Testis (tissue), 3 donors: ENCODE data around the gene POLD2. TPM values are rescaled to one million over a fixed set of nuclear protein-coding genes. Genes with fewer than 3 reads are reported as not detected.

Source experiments
- DNase-seq: peaks from one replicate; pipeline ENCODE4 v3.0.0-alpha.2; 2019
- H3K27ac ChIP-seq, 2 donors: fragments of 200-600 bp; sonication (generic); one replicate each; pipeline ENCODE4 v1.5.1; 2019
- H3K27me3 ChIP-seq: fragments of 200-600 bp; sonication (generic); one replicate; pipeline ENCODE4 v1.5.1; 2019
- H3K36me3 ChIP-seq: fragments of 200-600 bp; sonication (generic); one replicate; pipeline ENCODE4 v1.5.1; 2017; ENCODE audit warnings: low read depth; ENCODE audit errors: missing control alignments
- H3K4me1 ChIP-seq: fragments of 200-600 bp; sonication (generic); one replicate; pipeline ENCODE4 v1.5.1; 2019
- H3K4me3 ChIP-seq, 2 donors: fragments of 200-600 bp; sonication (generic); one replicate each; pipeline ENCODE4 v1.5.1; 2017 to 2019
- H3K9me3 ChIP-seq: fragments of 200-600 bp; sonication (generic); one replicate; pipeline ENCODE4 v1.5.1; 2017
- CTCF ChIP-seq, 3 experiments: fragments of 450-650 bp in 2 of 3; fragments of 200-600 bp in 1 of 3; sonication (generic) in 1 of 3; IDR thresholded peaks; one replicate each; pipeline ENCODE4 v1.5.1; 2016 to 2019; ENCODE audit warnings: antibody characterized with exemption in 3 of 3, mild to moderate bottlenecking in 2 of 3, moderate library complexity in 1 of 3
- POLR2A ChIP-seq: fragments of 450-650 bp; IDR thresholded peaks from one replicate; pipeline ENCODE4 v1.6.1; 2017; ENCODE audit warnings: antibody characterized with exemption, mild to moderate bottlenecking, moderate library complexity
- WGBS, 2 donors: methylation state at CpG; one replicate each; pipeline ENCODE4 v1.1.5; 2018; 5-methylcytosine and 5-hydroxymethylcytosine counted together
- intact Hi-C: fragments of 100-400 bp; cut with DNase I; formaldehyde crosslinking; loops from one replicate; pipeline ENCODE4 v1.15.1; 2023; ENCODE audit warnings: low total_unique reads
- polyA plus RNA-seq: library from polyadenylated mRNA; stranded (reverse); fragments of 350-450 nt; fragmentation: Illumina TruSeq; extraction: RNeasy Lipid Tissue Mini Kit (QIAGEN cat#74804); gene quantifications from one replicate; pipeline ENCODE4 v1.2.3, GENCODE V29; 2014; ENCODE audit warnings: low read depth, low replicate concordance; ENCODE audit not compliant: insufficient read depth
- total RNA-seq, 2 donors: library from RNA; depleted of rRNA; stranded (reverse); fragments of >200 nt; gene quantifications; one replicate each; pipeline ENCODE4 v1.2.3, GENCODE V29; 2016

Gene POLD2
- total and polyA plus RNA-seq, 3 donors from 2014 or later: 59.4 to 117 (median 61.9) TPM

DNA sequence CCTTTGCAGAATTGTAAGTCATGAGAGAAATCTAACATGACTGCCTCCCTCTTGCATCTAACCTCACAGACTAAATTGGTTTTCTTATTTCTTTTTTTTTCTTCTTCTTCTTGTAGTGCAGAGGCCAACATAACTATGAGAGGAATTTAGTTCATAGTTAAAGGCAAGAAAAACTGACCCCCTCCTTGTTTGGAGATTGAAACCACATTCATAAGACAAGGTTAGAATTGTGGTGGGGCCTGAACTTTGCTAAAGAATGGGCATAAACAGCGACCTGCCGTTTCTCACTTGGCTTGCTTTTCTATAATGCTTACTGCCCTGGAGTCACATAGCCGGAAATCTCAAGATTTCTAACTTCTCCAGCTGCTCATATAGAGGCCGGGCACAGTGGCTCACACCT is 38.6 kb downstream of the POLD2 start:
- intact Hi-C loops: no loop called here
- Histone ChIP-seq H3K4me1 (peaks cover 27% of the 10 kb centered on the region), H3K36me3 (no peaks in the 10 kb centered on the region), H3K4me3 (no peak overlapping the region), H3K9me3 (no peaks in the 10 kb centered on the region), H3K27me3 (no peaks in the 10 kb centered on the region), H3K27ac (peak overlapping the region in 1 of 2 donors; percentile 64)
- no peak for TF ChIP-seq CTCF (IDR thresholded peaks at IDR 0.05)
- TF ChIP-seq POLR2A: no peak
- WGBS, 2 donors: 60 to 65% methylated on average over 4 of the region's 4 CpGs
- DNase-seq: no peak

- no peak for DNase-seq
- intact Hi-C loops: no loop called here
- TF ChIP-seq CTCF (IDR thresholded peaks at IDR 0.05) (no peak), POLR2A (no peak)
These were observed 39.6 kb downstream of the POLD2 start for GRCh38 chr7:44083796-44084195.

GRCh38 chr7:44082541-44083207 is 40.7 kb downstream of the POLD2 start:
- no peaks in the 10 kb centered on the region for H3K9me3 ChIP-seq
- DNase-seq: peak; percentile 100
- intact Hi-C loops: no loop called here
- H3K36me3 ChIP-seq: no peaks in the 10 kb centered on the region
- peaks cover 18% of the 10 kb centered on the region for H3K4me1 ChIP-seq
- no peak for TF ChIP-seq CTCF (IDR thresholded peaks at IDR 0.05)
- TF ChIP-seq POLR2A: no peak
- WGBS, 2 donors: 0% methylated on average over 29 to 54 of the region's 54 CpGs
- H3K27me3 ChIP-seq: no peaks in the 10 kb centered on the region
- H3K27ac ChIP-seq: peak overlapping the region; percentile 56 to 92
- H3K4me3 ChIP-seq: peak overlapping the region; percentile 80 to 95

More at GRCh38 chr7:44083796-44084195, 39.6 kb downstream of the POLD2 start:
- H3K36me3 ChIP-seq: no peaks in the 10 kb centered on the region
- H3K27ac ChIP-seq: peak overlapping the region in 1 of 2 donors; percentile 64
- no peaks in the 10 kb centered on the region for H3K9me3 ChIP-seq
- no peak overlapping the region for H3K4me3 ChIP-seq
- H3K4me1 ChIP-seq: peaks cover 27% of the 10 kb centered on the region
- no peaks in the 10 kb centered on the region for H3K27me3 ChIP-seq
- WGBS, 2 donors: 81 to 90% methylated on average over 3 of the region's 3 CpGs

- Histone ChIP-seq H3K27me3 (no peaks in the 10 kb centered on the region), H3K4me3 (peak overlapping the region in 1 of 2 donors; percentile 95), H3K27ac (no peak overlapping the region), H3K9me3 (no peaks in the 10 kb centered on the region), H3K4me1 (peaks cover 10% of the 10 kb centered on the region), H3K36me3 (no peaks in the 10 kb centered on the region)
- TF ChIP-seq CTCF (IDR thresholded peaks at IDR 0.05) (no peak), POLR2A (no peak)
- WGBS, 2 donors: 42 to 47% methylated on average over 9 of the region's 9 CpGs
- DNase-seq: no peak
- intact Hi-C loops: no loop called here
These were observed 42.0 kb downstream of the POLD2 start for GRCh38 chr7:44081266-44081748.
